Psoas muscle (tissue), 8 donors: Measurements from ENCODE around the gene FOXC2. TPM values are rescaled to one million over a fixed set of nuclear protein-coding genes. Genes with fewer than 3 reads are reported as not detected.
A peak's percentile ranks its signal among the peaks of the same experiment; 100 is the strongest.

ENCODE experiments used
- ATAC-seq, 4 donors: fragments of 200-7000 bp; cut with Tn5 transposase; one replicate each; pipeline ENCODE4 v1.9.1; 2020; ENCODE audit warnings: moderate library complexity in 3 of 4, mild to moderate bottlenecking in 2 of 4
- DNase-seq, 2 donors: peaks; one replicate each; pipeline ENCODE4 v3.0.0-alpha.2; 2020
- H3K27ac ChIP-seq: fragments of 200-600 bp; one replicate; pipeline ENCODE4 v1.8.0; 2022
- H3K27me3 ChIP-seq, 3 donors: fragments of 200-600 bp in 1 of 3; one replicate each; pipeline versions ENCODE4 v1.6.1 to v1.8.0; 2013 to 2022; ENCODE audit warnings: low read length in 2 of 3, mild to moderate bottlenecking in 2 of 3, moderate library complexity in 1 of 3; ENCODE audit not compliant: insufficient read depth in 3 of 3
- H3K36me3 ChIP-seq, 2 donors: fragments of 200-600 bp in 1 of 2; one replicate each; pipeline versions ENCODE4 v1.6.1 to v1.8.0; 2013 to 2022; ENCODE audit warnings: low read depth in 1 of 2, mild to moderate bottlenecking in 1 of 2, moderate library complexity in 1 of 2; ENCODE audit not compliant: insufficient read depth in 1 of 2
- H3K4me1 ChIP-seq: fragments of 200-600 bp; one replicate; pipeline ENCODE4 v1.8.0; 2022
- H3K4me3 ChIP-seq: fragments of 200-600 bp; one replicate; pipeline ENCODE4 v1.8.0; 2022; ENCODE audit warnings: mild to moderate bottlenecking
- H3K9me3 ChIP-seq: fragments of 200-600 bp; one replicate; pipeline ENCODE4 v1.8.0; 2022
- CTCF ChIP-seq: fragments of 200-600 bp; IDR thresholded peaks from one replicate; pipeline ENCODE4 v1.8.0; 2022; ENCODE audit warnings: antibody characterized with exemption
- WGBS, 3 donors: extraction: QIAGEN DNeasy Blood & Tissue Kit; methylation state at CpG; one replicate each; pipeline versions ENCODE4 v1.1.6 to v1.1.7; 2013; 5-methylcytosine and 5-hydroxymethylcytosine counted together
- intact Hi-C, 2 donors: fragments of 100-400 bp; cut with DNase I; formaldehyde crosslinking; loops; one replicate each; pipeline versions ENCODE4 v1.11.0 to v1.14.2; 2022
- polyA plus RNA-seq, 3 donors: library from polyadenylated mRNA; stranded (reverse); fragments of 200-250 nt; gene quantifications; one replicate each; pipeline ENCODE4 v1.2.3, GENCODE V29; 2013
- total RNA-seq, 4 donors: library from RNA; stranded (reverse); fragmentation: NEBNext Ultra II Directional in 2 of 4; extraction: Animal tissue kit (Norgen Biotek cat#: 25700) in 2 of 4; gene quantifications; one replicate each; pipeline versions ENCODE4 v1.2.1 to v1.2.4, GENCODE V29; 2021 to 2023
- donor health status: healthy with polysubstance abuse.
- donor health status: DM: no; HTN: no; CAD: no; lungs with moderate emphysema.
- donor health status: Bipolar disorder and iron deficiency.
- donor health status: healthy.
- donor health status: DM: yes; HTN: yes; CAD: no.
- donor health status: DM: no; HTN: no; CAD: no.
- donor health status: DM: no; HTN: no; CAD: no.
- donor health status: DM: yes; HTN: yes; CAD: no.

FOXC2 gene
- total and polyA plus RNA-seq, 7 donors: 0.14 to 0.34 (median 0.18) TPM

DNA sequence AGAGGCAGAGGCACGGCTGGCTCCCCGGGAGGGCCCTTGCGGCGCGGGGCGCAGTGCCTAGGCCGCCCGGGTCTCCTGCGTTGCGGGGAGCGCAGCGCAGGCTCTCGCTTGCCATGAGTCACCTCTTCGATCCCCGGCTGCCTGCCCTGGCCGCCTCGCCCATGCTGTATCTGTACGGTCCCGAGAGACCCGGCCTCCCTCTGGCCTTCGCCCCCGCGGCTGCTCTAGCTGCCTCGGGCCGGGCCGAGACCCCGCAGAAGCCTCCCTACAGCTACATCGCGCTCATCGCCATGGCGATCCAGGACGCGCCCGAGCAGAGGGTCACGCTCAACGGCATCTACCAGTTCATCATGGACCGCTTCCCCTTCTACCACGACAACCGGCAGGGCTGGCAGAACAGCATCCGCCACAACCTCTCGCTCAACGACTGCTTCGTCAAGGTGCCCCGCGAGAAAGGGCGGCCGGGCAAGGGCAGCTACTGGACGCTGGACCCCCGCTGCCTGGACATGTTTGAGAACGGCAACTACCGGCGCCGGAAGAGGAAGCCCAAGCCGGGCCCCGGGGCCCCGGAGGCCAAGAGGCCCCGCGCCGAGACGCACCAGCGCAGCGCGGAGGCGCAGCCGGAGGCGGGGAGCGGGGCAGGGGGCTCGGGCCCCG is 12.1 kb downstream of the FOXC2 start:
- intact Hi-C loops: loop anchor here in 1 of 2 donors (5.0 kb wide), 1 partner anchor 174 kb away; no protein-coding TSS in a partner anchor
- TF ChIP-seq CTCF: no peak
- peak overlapping the region; percentile 5 for H3K27ac ChIP-seq
- peak in 3 of 4 donors; percentile 27 to 42 (median 29) for ATAC-seq
- no peak for DNase-seq
- H3K36me3 ChIP-seq: no peaks in the 10 kb centered on the region
- peak overlapping the region; percentile 43 for H3K4me3 ChIP-seq
- H3K4me1 ChIP-seq: peaks cover 6% of the 10 kb centered on the region
- H3K9me3 ChIP-seq: no peaks in the 10 kb centered on the region
- 4 to 8% (median 6%) methylated on average over 47 to 69 of the region's 69 CpGs for WGBS, 3 donors
- H3K27me3 ChIP-seq: peaks cover 5 to 89% (median 28%) of the 10 kb centered on the region in 3 donors

GRCh38 chr16:86579268-86580062 is 12.8 kb downstream of the FOXC2 start:
- TF ChIP-seq CTCF: no peak

GRCh38 chr16:86580063-86580790 is 13.6 kb downstream of the FOXC2 start:
- H3K36me3 ChIP-seq: no peaks in the 10 kb centered on the region
- TF ChIP-seq CTCF: no peak
- no peak overlapping the region for H3K4me3 ChIP-seq
- no peak overlapping the region for H3K27ac ChIP-seq
- 34 to 51% (median 42%) methylated on average over 19 of the region's 19 CpGs for WGBS, 3 donors
- H3K9me3 ChIP-seq: no peaks in the 10 kb centered on the region
- DNase-seq (no peak), ATAC-seq (no peak)
- peaks cover 6% of the 10 kb centered on the region for H3K4me1 ChIP-seq
- peaks cover 0 to 82% (median 28%) of the 10 kb centered on the region in 3 donors for H3K27me3 ChIP-seq
- intact Hi-C loops: no loop called here

More at GRCh38 chr16:86579268-86580062, 12.8 kb downstream of the FOXC2 start:
- Histone ChIP-seq H3K9me3 (no peaks in the 10 kb centered on the region), H3K27ac (no peak overlapping the region), H3K4me3 (peak overlapping the region; percentile 43), H3K36me3 (no peaks in the 10 kb centered on the region), H3K27me3 (peaks cover 5 to 89% (median 28%) of the 10 kb centered on the region in 3 donors), H3K4me1 (peaks cover 6% of the 10 kb centered on the region)
- intact Hi-C loops: loop anchor here in 1 of 2 donors (5.0 kb wide), 1 partner anchor 173 kb away; no protein-coding TSS in a partner anchor
- ATAC-seq (peak in 1 of 4 donors; percentile 22), DNase-seq (no peak)
- WGBS, 3 donors: 7 to 10% (median 10%) methylated on average over 55 to 69 of the region's 69 CpGs

GRCh38 chr16:86580791-86581170 is 14.2 kb downstream of the FOXC2 start:
- DNase-seq: no peak
- no peak for TF ChIP-seq CTCF
- no peaks in the 10 kb centered on the region for H3K36me3 ChIP-seq
- peaks cover 6% of the 10 kb centered on the region for H3K4me1 ChIP-seq
- intact Hi-C loops: no loop called here
- H3K27me3 ChIP-seq: peaks cover 0 to 76% (median 28%) of the 10 kb centered on the region in 3 donors
- no peak overlapping the region for H3K27ac ChIP-seq
- no peak for ATAC-seq
- 54 to 68% (median 58%) methylated on average over 9 of the region's 9 CpGs for WGBS, 3 donors
- H3K4me3 ChIP-seq: no peak overlapping the region
- H3K9me3 ChIP-seq: no peaks in the 10 kb centered on the region
